Fibroblast of lung (primary cell): Measurements from ENCODE around the gene KCTD3. TPM values are rescaled to one million over a fixed set of nuclear protein-coding genes. Genes with fewer than 3 reads are reported as not detected.
A peak's percentile ranks its signal among the peaks of the same experiment; 100 is the strongest.

Experiments used
- DNase-seq, 2 donors: peaks; one replicate each; pipeline versions ENCODE4 v3.0.0 to v3.0.0-alpha.2; 2010; ENCODE audit warnings: low read depth in 2 of 2
- H2AFZ ChIP-seq: 2 replicates; pipeline ENCODE4 v1.5.1; 2012; ENCODE audit warnings: low read length, control low read depth, inconsistent platforms
- H3K27ac ChIP-seq: 2 replicates; pipeline ENCODE4 v1.5.1; 2011; ENCODE audit warnings: low read length, control low read depth; ENCODE audit not compliant: insufficient read depth
- H3K27me3 ChIP-seq: 2 replicates; pipeline ENCODE4 v1.5.1; 2011; ENCODE audit warnings: mild to moderate bottlenecking, low read length; ENCODE audit not compliant: control insufficient read depth, insufficient read depth
- H3K36me3 ChIP-seq: 2 replicates; pipeline ENCODE4 v1.5.1; 2011; ENCODE audit warnings: low read length; ENCODE audit not compliant: control insufficient read depth, insufficient read depth
- H3K4me1 ChIP-seq: 2 replicates; pipeline ENCODE4 v1.5.1; 2011; ENCODE audit warnings: low read length; ENCODE audit not compliant: control insufficient read depth, insufficient read depth; ENCODE audit errors: extremely low read depth
- H3K4me2 ChIP-seq: 2 replicates; pipeline ENCODE4 v1.5.1; 2011; ENCODE audit warnings: low read length, control low read depth; ENCODE audit not compliant: insufficient read depth; ENCODE audit errors: extremely low read depth
- H3K4me3 ChIP-seq, 4 experiments: fragments of 200-600 bp in 1 of 4; sonication (generic) in 1 of 4; replicated peaks in 1 of 4; 2 replicates each; pipeline ENCODE4 v1.5.1; 2011 to 2016; ENCODE audit warnings: low read length in 4 of 4, low read depth in 3 of 4, mild to moderate bottlenecking in 3 of 4, control low read depth in 2 of 4, inconsistent platforms in 1 of 4, mixed read lengths in 1 of 4; ENCODE audit not compliant: insufficient read depth in 1 of 4; ENCODE audit errors: control extremely low read depth in 1 of 4
- H3K79me2 ChIP-seq: 2 replicates; pipeline ENCODE4 v1.5.1; 2012; ENCODE audit warnings: mild to moderate bottlenecking, low read length, inconsistent platforms; ENCODE audit not compliant: control insufficient read depth, insufficient read depth
- H3K9ac ChIP-seq: 2 replicates; pipeline ENCODE4 v1.5.1; 2011; ENCODE audit warnings: mild to moderate bottlenecking, low read length, control low read depth; ENCODE audit not compliant: insufficient read depth
- H3K9me3 ChIP-seq: 2 replicates; pipeline ENCODE4 v1.5.1; 2012; ENCODE audit warnings: low read depth, low read length; ENCODE audit not compliant: control insufficient read depth, insufficient read depth
- H4K20me1 ChIP-seq: 2 replicates; pipeline ENCODE4 v1.5.1; 2011; ENCODE audit warnings: low read length; ENCODE audit not compliant: control insufficient read depth, insufficient read depth; ENCODE audit errors: extremely low read depth
- EZH2 ChIP-seq: IDR thresholded peaks from 2 replicates; pipeline ENCODE4 v1.5.1; 2012; ENCODE audit warnings: low read length, control low read depth, mild to moderate bottlenecking; ENCODE audit errors: missing control alignments
- polyA plus RNA-seq, 2 donors: library from polyadenylated mRNA; depleted of rRNA in 1 of 2; stranded (reverse) in 1 of 2; unstranded in 1 of 2; fragments of >200 nt; gene quantifications; 2 replicates each; pipeline ENCODE4 v1.2.1, GENCODE V29; 2011 to 2012; ENCODE audit warnings: missing spikeins in 1 of 2
- total RNA-seq: library from RNA; depleted of rRNA; stranded (reverse); fragments of >200 nt; gene quantifications from 2 replicates; pipeline ENCODE4 v1.2.1, GENCODE V29; 2014
- TF ChIP-seq, protein P1 (sequence below), 2 donors: IDR thresholded peaks in 1 of 2; conservative IDR thresholded peaks in 1 of 2; 1 replicate in 1 of 2; 2 replicates in 1 of 2; pipeline ENCODE4 v1.5.1; 2011 to 2012; ENCODE audit warnings: low read length in 2 of 2, control low read depth in 1 of 2, inconsistent platforms in 1 of 2, low read depth in 1 of 2, mild to moderate bottlenecking in 1 of 2

KCTD3 gene
- total and polyA plus RNA-seq, 2 donors (not counting 1 experiment from before 2014, with no cell fraction given): 65.5 to 76.0 TPM

DNA sequence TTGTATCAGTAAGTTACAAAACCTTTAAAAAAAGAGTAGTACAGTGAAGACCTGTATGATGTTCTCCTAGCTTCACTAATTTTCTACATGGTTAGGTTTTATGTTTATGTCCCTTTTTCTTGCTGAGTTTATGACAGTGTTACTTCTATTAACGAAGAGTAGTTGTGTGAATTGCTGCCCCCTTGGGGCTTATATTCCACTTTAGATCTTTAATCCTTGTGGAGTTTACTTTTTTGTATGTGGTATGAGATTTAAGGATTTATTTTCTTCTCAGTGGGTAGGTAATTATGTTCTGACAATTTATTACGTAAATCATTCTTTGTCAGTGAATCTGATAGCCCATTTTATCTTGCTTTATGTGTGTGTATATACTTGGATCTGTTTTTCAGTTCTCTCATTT, 14.8 kb downstream of the KCTD3 start:
- H3K4me1 ChIP-seq: peaks cover 2% of the 10 kb centered on the region
- H3K9ac ChIP-seq: no peak overlapping the region
- no peaks in the 10 kb centered on the region for H4K20me1 ChIP-seq
- no peaks in the 10 kb centered on the region for H3K9me3 ChIP-seq
- peaks cover 4% of the 10 kb centered on the region for H3K36me3 ChIP-seq
- no peak overlapping the region for H3K4me2 ChIP-seq
- H3K27me3 ChIP-seq: no peaks in the 10 kb centered on the region
- no peaks in the 10 kb centered on the region for H3K79me2 ChIP-seq
- no peak overlapping the region for H2AFZ ChIP-seq
- TF ChIP-seq, protein P1, sequence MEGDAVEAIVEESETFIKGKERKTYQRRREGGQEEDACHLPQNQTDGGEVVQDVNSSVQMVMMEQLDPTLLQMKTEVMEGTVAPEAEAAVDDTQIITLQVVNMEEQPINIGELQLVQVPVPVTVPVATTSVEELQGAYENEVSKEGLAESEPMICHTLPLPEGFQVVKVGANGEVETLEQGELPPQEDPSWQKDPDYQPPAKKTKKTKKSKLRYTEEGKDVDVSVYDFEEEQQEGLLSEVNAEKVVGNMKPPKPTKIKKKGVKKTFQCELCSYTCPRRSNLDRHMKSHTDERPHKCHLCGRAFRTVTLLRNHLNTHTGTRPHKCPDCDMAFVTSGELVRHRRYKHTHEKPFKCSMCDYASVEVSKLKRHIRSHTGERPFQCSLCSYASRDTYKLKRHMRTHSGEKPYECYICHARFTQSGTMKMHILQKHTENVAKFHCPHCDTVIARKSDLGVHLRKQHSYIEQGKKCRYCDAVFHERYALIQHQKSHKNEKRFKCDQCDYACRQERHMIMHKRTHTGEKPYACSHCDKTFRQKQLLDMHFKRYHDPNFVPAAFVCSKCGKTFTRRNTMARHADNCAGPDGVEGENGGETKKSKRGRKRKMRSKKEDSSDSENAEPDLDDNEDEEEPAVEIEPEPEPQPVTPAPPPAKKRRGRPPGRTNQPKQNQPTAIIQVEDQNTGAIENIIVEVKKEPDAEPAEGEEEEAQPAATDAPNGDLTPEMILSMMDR (conservative IDR thresholded peaks at IDR 0.05 in 1 of 2, IDR thresholded peaks at IDR 0.05 in 1 of 2; ENCODE audit: low read depth in 1 of 2, low read length in 2 of 2): no peak
- no peak for TF ChIP-seq EZH2
- H3K4me3 ChIP-seq: no peak overlapping the region
- no peak overlapping the region for H3K27ac ChIP-seq
- DNase-seq: no peak

DNA sequence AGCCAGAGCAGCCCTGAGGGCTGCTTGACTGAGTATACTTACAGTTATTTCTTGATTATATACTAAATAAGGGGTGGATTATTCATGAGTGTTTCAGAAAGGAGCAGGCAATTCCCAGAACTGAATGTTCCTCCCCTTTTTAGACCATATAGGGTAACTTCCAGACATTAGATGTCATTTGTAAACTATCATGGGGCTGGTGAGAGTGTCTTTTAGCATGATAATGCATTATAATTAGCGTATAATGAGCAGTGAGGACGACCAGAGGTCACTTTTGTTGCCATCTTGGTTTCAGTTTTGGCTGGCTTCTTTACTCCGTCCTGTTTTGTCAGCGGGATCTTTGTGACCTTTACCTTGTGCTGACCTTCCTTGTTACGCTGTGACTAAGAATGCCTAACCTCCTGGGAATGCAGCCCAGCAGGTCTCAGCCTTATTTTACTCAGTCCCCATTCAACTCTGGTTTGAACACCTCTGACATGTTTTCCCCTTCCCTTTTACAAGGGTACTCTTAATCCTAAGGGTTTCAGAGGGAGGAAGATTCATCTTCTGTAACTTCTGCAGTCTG, 16.2 kb downstream of the KCTD3 start:
- no peaks in the 10 kb centered on the region for H4K20me1 ChIP-seq
- no peak overlapping the region for H2AFZ ChIP-seq
- no peak overlapping the region for H3K27ac ChIP-seq
- H3K79me2 ChIP-seq: no peaks in the 10 kb centered on the region
- peak in 1 of 2 donors; percentile 40 for DNase-seq
- TF ChIP-seq, protein P1 (conservative IDR thresholded peaks at IDR 0.05 in 1 of 2, IDR thresholded peaks at IDR 0.05 in 1 of 2; ENCODE audit: low read depth in 1 of 2, low read length in 2 of 2): no peak
- no peaks in the 10 kb centered on the region for H3K9me3 ChIP-seq
- peaks cover 4% of the 10 kb centered on the region for H3K36me3 ChIP-seq
- H3K4me1 ChIP-seq: peaks cover 2% of the 10 kb centered on the region
- H3K4me3 ChIP-seq: no peak overlapping the region
- H3K27me3 ChIP-seq: no peaks in the 10 kb centered on the region
- H3K4me2 ChIP-seq: no peak overlapping the region
- no peak overlapping the region for H3K9ac ChIP-seq

DNA sequence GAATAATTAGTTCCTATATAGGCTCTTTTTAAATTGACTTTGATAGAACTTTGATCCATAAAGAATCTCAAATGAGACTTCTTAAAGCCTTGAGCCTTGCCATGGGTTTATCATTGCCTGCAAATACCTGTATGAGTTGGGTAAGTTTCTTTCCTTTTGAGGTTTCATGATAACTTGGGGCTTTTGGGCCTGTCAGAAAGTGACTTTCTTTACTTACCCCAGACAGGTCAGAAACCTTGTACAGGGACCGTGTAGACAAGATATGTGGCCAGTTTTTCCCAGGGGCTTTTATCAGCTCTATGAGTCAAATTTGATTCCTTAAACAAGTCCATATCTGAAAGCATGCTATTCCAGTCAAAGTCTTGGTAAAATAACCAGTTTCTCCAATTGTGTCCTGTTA, 17.3 kb downstream of the KCTD3 start:
- H3K9me3 ChIP-seq: no peaks in the 10 kb centered on the region
- no peaks in the 10 kb centered on the region for H3K79me2 ChIP-seq
- H3K4me2 ChIP-seq: no peak overlapping the region
- H3K4me1 ChIP-seq: peaks cover 2% of the 10 kb centered on the region
- no peak overlapping the region for H2AFZ ChIP-seq
- H3K4me3 ChIP-seq: no peak overlapping the region
- no peak overlapping the region for H3K9ac ChIP-seq
- H3K36me3 ChIP-seq: peaks cover 4% of the 10 kb centered on the region
- no peak overlapping the region for H3K27ac ChIP-seq
- no peak for TF ChIP-seq EZH2
- TF ChIP-seq, protein P1 (conservative IDR thresholded peaks at IDR 0.05 in 1 of 2, IDR thresholded peaks at IDR 0.05 in 1 of 2; ENCODE audit: low read depth in 1 of 2, low read length in 2 of 2): no peak
- H3K27me3 ChIP-seq: no peaks in the 10 kb centered on the region
- no peaks in the 10 kb centered on the region for H4K20me1 ChIP-seq
- DNase-seq: no peak
